Lower leg skin (tissue), 4 donors: ENCODE results near the gene WNT5B. TPM values are rescaled to one million over a fixed set of nuclear protein-coding genes. Genes with fewer than 3 reads are reported as not detected.

ENCODE experiments used
- DNase-seq, 2 donors: peaks; one replicate each; pipeline ENCODE4 v3.0.0-alpha.2; 2019; ENCODE audit warnings: low spot score in 2 of 2
- H3K4me3 ChIP-seq: fragments of 200-600 bp; sonication (generic); 2 replicates; pipeline ENCODE4 v1.5.1; 2017; ENCODE audit warnings: mild to moderate bottlenecking, low read depth; ENCODE audit not compliant: poor library complexity, severe bottlenecking
- CTCF ChIP-seq, 3 donors: fragments of 450-650 bp; IDR thresholded peaks; one replicate each; pipeline ENCODE4 v1.5.1; 2016; ENCODE audit warnings: antibody characterized with exemption in 3 of 3, mild to moderate bottlenecking in 3 of 3, moderate library complexity in 2 of 3
- POLR2A ChIP-seq, 2 donors: fragments of 450-650 bp; IDR thresholded peaks; one replicate each; pipeline ENCODE4 v1.6.1; 2016 to 2017; ENCODE audit warnings: antibody characterized with exemption in 2 of 2, mild to moderate bottlenecking in 1 of 2, moderate library complexity in 1 of 2
- WGBS, 2 donors: methylation state at CpG; one replicate each; pipeline ENCODE4 v1.1.5; 2018; 5-methylcytosine and 5-hydroxymethylcytosine counted together
- intact Hi-C: fragments of 100-400 bp; cut with DNase I; formaldehyde crosslinking; loops from one replicate; pipeline ENCODE4 v1.15.0; 2023; ENCODE audit warnings: low total_unique reads
- total RNA-seq, 4 donors: library from RNA; depleted of rRNA; stranded (reverse); fragments of >200 nt; gene quantifications; one replicate each; pipeline ENCODE4 v1.1.0, GENCODE V29; 2016

Gene WNT5B
- total RNA-seq, 4 donors from 2014 or later = 3.6 to 16.5 (median 10.9) TPM

- intact Hi-C loops = no loop called here
- TF ChIP-seq CTCF (IDR thresholded peaks at IDR 0.05) (no peak), POLR2A (IDR thresholded peaks at IDR 0.05) (no peak)
- no peak overlapping the region for H3K4me3 ChIP-seq
- DNase-seq = peak; percentile 87 to 97
- 0 to 1% methylated on average over 62 to 63 of the region's 69 CpGs for WGBS, 2 donors
Observed at GRCh38 chr12:1661553-1662335, 32.7 kb downstream of the WNT5B start.

- H3K4me3 ChIP-seq = no peak overlapping the region
- WGBS, 2 donors = 42 to 53% methylated on average over 11 to 17 of the region's 46 CpGs
- peak in 1 of 2 donors; percentile 90 for DNase-seq
- no peak for TF ChIP-seq CTCF (IDR thresholded peaks at IDR 0.05)
- TF ChIP-seq POLR2A (IDR thresholded peaks at IDR 0.05) = no peak
- intact Hi-C loops = no loop called here
Observed at GRCh38 chr12:1662761-1663439, 33.9 kb downstream of the WNT5B start.

- DNase-seq = peak in 1 of 2 donors; percentile 18
- intact Hi-C loops = no loop called here
- H3K4me3 ChIP-seq = no peak overlapping the region
- no peak for TF ChIP-seq POLR2A (IDR thresholded peaks at IDR 0.05)
- TF ChIP-seq CTCF (IDR thresholded peaks at IDR 0.05) = no peak
- 91% methylated on average over 11 of the region's 11 CpGs for WGBS, 2 donors
Observed at GRCh38 chr12:1663440-1664132, 34.6 kb downstream of the WNT5B start.

- TF ChIP-seq CTCF (IDR thresholded peaks at IDR 0.05) = no peak
- no peak for TF ChIP-seq POLR2A (IDR thresholded peaks at IDR 0.05)
- 71 to 94% methylated on average over 2 of the region's 2 CpGs for WGBS, 2 donors
- intact Hi-C loops = no loop called here
- DNase-seq = no peak
- no peak overlapping the region for H3K4me3 ChIP-seq
Observed at GRCh38 chr12:1665366-1665765, 36.3 kb downstream of the WNT5B start.

GRCh38 chr12:1666215-1666614 is 37.2 kb downstream of the WNT5B start:
- intact Hi-C loops = no loop called here
- TF ChIP-seq CTCF (IDR thresholded peaks at IDR 0.05) = no peak
- no peak overlapping the region for H3K4me3 ChIP-seq
- DNase-seq = no peak
- WGBS, 2 donors = 64 to 67% methylated on average over 5 of the region's 5 CpGs
